Left ventricle myocardium inferior (tissue), 1 donor: ENCODE results near the gene RAB44. TPM values are rescaled to one million over a fixed set of nuclear protein-coding genes. Genes with fewer than 3 reads are reported as not detected.

Source experiments
- DNase-seq: peaks from one replicate; pipeline ENCODE4 v3.0.0-alpha.2; 2020
- H3K27ac ChIP-seq: fragments of 200-600 bp; replicated peaks from 2 replicates; pipeline ENCODE4 v1.8.0; 2021
- H3K27me3 ChIP-seq: fragments of 200-600 bp; 2 replicates; pipeline ENCODE4 v1.8.0; 2021; ENCODE audit warnings: low read depth
- H3K36me3 ChIP-seq: fragments of 200-600 bp; 2 replicates; pipeline ENCODE4 v1.8.0; 2021
- H3K4me1 ChIP-seq: fragments of 200-600 bp; 2 replicates; pipeline ENCODE4 v1.8.0; 2021
- H3K4me3 ChIP-seq: fragments of 200-600 bp; 2 replicates; pipeline ENCODE4 v1.8.0; 2021; ENCODE audit warnings: mild to moderate bottlenecking, moderate library complexity
- H3K9me3 ChIP-seq: fragments of 200-600 bp; replicated peaks from 2 replicates; pipeline ENCODE4 v1.8.0; 2021
- CTCF ChIP-seq: fragments of 200-600 bp; IDR thresholded peaks from 2 replicates; pipeline ENCODE4 v1.8.0; 2021; ENCODE audit warnings: antibody characterized with exemption, mild to moderate bottlenecking, borderline replicate concordance
- intact Hi-C: fragments of 100-400 bp; cut with micrococcal nuclease; formaldehyde crosslinking; loops from one replicate; pipeline ENCODE4 v1.11.0; 2022
- total RNA-seq: library from RNA; stranded (reverse); fragmentation: NEBNext Ultra II Directional; extraction: Animal tissue kit (Norgen Biotek cat#: 25700); gene quantifications from one replicate; pipeline ENCODE4 v1.2.1, GENCODE V29; 2021
- donor health status: DM: no; HTN: yes; CAD: no; lungs with severe emphysema.

The RAB44 gene
- total RNA-seq, 1 donor from 2014 or later: 0.05 TPM

DNA sequence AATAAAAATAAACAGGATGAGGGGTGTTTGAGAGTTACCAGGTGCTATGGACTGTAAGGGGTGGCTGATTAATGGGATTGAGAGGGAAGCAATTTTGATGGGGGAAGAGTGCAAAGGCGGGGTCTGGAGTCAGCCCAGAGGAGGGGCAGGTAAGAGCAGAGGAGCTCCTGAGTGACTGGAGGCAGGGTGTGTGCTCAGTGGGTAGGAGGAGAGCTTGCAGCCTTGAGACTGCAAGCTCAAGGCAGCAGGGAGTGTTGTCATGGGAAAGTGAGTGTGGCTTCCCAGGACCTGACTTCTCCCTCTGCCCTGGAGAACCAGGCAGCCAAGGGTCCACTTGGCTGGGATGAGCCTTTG lies 54.2 kb downstream of the RAB44 start:
- no peak for DNase-seq
- peaks cover 5% of the 10 kb centered on the region for H3K36me3 ChIP-seq
- H3K9me3 ChIP-seq: peaks cover 15% of the 10 kb centered on the region
- no peak overlapping the region for H3K27ac ChIP-seq
- no peak for TF ChIP-seq CTCF
- H3K4me3 ChIP-seq: no peak overlapping the region
- intact Hi-C loops: loop anchor here (10.0 kb wide), 2 partner anchors 67 to 137 kb away; no protein-coding TSS in a partner anchor
- H3K4me1 ChIP-seq: peaks cover 10% of the 10 kb centered on the region
- H3K27me3 ChIP-seq: no peaks in the 10 kb centered on the region

DNA sequence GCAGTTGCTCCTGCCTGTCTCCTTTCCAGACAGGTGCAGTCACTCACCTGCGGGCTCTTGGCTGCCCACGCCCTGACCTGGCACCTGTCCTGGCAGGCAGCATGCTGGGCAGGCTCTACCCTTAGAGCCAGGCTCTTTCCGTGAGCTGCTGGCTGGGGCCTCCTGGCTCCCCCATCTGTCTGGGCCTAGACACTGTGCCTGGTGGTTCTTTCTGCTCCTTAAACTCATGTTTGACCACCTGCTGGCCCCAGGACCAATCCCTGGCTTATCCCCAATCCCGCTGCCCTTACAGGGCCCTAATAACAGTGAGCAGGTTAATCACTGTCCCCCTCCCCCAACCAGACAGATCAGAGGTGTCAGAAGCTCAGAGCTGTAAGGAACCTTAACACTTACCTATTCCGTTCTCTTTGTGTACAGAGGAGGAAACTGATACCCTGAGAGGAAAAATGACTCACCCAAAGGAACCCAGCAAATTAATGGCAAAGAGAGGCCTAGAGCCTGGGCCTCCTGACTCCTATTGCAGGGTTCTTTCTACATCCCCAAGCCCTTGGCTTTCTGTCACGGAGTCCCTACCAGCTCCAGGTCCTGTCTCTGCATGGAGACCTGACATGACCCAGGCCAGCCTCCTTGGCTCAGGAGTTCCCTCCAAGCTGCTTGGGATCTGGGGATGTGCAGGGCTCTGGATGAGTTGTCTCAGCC lies 54.7 kb downstream of the RAB44 start:
- no peak for TF ChIP-seq CTCF

DNA sequence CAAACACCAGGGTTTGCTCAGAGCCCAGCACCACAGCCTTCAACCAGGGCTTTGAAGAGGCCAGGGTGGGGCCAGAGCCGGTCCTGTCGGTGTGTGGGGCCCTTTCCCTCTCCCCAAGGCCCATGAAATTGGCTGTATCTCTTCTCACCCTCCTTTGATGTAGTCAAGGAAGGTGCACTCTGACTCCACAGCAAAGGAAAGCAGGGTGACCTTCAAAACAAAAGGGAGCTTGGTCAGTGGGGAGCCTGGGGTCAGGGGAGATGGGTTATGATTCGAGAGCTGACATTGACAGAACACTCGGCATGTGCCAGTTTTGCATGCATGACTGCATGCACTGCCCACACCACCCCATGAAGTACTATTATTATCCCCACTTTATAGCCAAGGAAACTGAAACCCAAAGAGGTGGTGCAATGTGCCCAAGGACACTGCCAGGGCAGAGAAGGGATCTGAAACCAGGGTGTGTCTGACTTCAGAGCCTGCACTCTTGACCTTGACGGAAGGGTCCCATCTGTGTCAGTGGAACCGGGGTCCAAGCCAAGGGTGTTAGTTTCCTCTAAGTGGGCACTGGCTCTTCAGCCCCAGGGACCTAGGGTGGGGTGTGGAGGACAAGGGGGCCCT lies 55.4 kb downstream of the RAB44 start:
- no peaks in the 10 kb centered on the region for H3K27me3 ChIP-seq
- DNase-seq: no peak
- intact Hi-C loops: loop anchor here (10.0 kb wide), 2 partner anchors 68 to 138 kb away; no protein-coding TSS in a partner anchor
- no peak for TF ChIP-seq CTCF
- H3K4me3 ChIP-seq: no peak overlapping the region
- peaks cover 5% of the 10 kb centered on the region for H3K36me3 ChIP-seq
- peaks cover 15% of the 10 kb centered on the region for H3K9me3 ChIP-seq
- H3K27ac ChIP-seq: no peak overlapping the region
- H3K4me1 ChIP-seq: peaks cover 18% of the 10 kb centered on the region

More for the DNA sequence above, 54.7 kb downstream of the RAB44 start:
- intact Hi-C loops: loop anchor here (10.0 kb wide), 2 partner anchors 68 to 138 kb away; no protein-coding TSS in a partner anchor
- Histone ChIP-seq H3K36me3 (peaks cover 5% of the 10 kb centered on the region), H3K27ac (no peak overlapping the region), H3K4me3 (no peak overlapping the region), H3K27me3 (no peaks in the 10 kb centered on the region), H3K4me1 (peaks cover 15% of the 10 kb centered on the region), H3K9me3 (peaks cover 15% of the 10 kb centered on the region)
- DNase-seq: no peak

DNA sequence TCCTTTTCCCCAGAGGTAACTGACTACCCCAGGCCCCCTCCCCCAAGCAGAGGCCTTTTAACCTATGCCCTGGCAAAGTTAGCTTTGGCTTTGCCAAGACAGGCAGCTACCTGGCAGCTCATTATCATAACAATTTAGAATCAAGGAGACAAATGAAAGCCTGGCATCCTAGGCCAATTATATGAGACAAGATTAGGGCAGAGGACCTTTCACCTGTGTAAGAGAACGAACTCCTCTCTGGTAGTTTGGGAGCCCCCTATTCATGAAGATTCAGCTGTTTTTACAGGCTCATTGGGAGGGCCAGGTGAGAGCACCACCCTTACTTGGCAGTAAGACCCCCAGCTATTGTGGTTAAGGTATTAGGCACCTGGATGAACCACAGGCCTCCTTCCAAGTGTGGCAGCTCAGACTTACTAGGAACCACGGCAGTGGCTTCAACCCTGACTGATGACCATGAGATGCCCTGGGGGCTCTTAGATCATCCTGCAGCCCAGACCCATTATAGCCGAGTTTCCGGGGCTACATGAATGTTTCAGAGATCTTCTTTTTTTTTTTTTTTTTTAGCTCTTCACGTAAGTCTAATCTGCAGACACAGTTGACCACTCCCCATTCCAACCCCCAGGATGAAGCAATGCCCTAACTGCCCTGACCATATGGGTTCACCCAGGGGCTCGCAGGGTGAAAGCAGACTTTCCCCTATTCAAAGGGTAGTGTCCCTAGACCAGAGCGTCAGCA lies 56.2 kb downstream of the RAB44 start:
- DNase-seq: no peak
- no peak overlapping the region for H3K4me3 ChIP-seq
- no peaks in the 10 kb centered on the region for H3K27me3 ChIP-seq
- H3K27ac ChIP-seq: no peak overlapping the region
- TF ChIP-seq CTCF: no peak
- intact Hi-C loops: loop anchor here (10.0 kb wide), 2 partner anchors 69 to 139 kb away; no protein-coding TSS in a partner anchor
- H3K9me3 ChIP-seq: peaks cover 8% of the 10 kb centered on the region
- H3K4me1 ChIP-seq: peaks cover 20% of the 10 kb centered on the region
- H3K36me3 ChIP-seq: peaks cover 5% of the 10 kb centered on the region

- intact Hi-C loops: loop anchor here (10.0 kb wide), 2 partner anchors 70 to 140 kb away; no protein-coding TSS in a partner anchor
- H3K36me3 ChIP-seq: peaks cover 5% of the 10 kb centered on the region
- no peak overlapping the region for H3K4me3 ChIP-seq
- H3K9me3 ChIP-seq: peaks cover 5% of the 10 kb centered on the region
- no peaks in the 10 kb centered on the region for H3K27me3 ChIP-seq
- no peak overlapping the region for H3K27ac ChIP-seq
- peaks cover 27% of the 10 kb centered on the region for H3K4me1 ChIP-seq
- no peak for TF ChIP-seq CTCF
- no peak for DNase-seq
These were observed 57.2 kb downstream of the RAB44 start for GRCh38 chr6:36754582-36755434.
